ENCODE measurements around the gene DLG5. TPM values are rescaled to one million over a fixed set of nuclear protein-coding genes. Genes with fewer than 3 reads are reported as not detected.

DLG5 gene
- total RNA-seq, 1 experiment from 2014 or later = 51.0 TPM

GRCh38 chr10:77944519-77944918, 18.0 kb upstream of the DLG5 start:
- TF ChIP-seq, protein P1, sequence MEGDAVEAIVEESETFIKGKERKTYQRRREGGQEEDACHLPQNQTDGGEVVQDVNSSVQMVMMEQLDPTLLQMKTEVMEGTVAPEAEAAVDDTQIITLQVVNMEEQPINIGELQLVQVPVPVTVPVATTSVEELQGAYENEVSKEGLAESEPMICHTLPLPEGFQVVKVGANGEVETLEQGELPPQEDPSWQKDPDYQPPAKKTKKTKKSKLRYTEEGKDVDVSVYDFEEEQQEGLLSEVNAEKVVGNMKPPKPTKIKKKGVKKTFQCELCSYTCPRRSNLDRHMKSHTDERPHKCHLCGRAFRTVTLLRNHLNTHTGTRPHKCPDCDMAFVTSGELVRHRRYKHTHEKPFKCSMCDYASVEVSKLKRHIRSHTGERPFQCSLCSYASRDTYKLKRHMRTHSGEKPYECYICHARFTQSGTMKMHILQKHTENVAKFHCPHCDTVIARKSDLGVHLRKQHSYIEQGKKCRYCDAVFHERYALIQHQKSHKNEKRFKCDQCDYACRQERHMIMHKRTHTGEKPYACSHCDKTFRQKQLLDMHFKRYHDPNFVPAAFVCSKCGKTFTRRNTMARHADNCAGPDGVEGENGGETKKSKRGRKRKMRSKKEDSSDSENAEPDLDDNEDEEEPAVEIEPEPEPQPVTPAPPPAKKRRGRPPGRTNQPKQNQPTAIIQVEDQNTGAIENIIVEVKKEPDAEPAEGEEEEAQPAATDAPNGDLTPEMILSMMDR (IDR thresholded peaks at IDR 0.05; ENCODE audit: unreplicated experiment) = no peak
- Mint-ChIP-seq H3K4me1 (ENCODE audit: low read depth, unreplicated experiment) (peaks cover 38% of the 10 kb centered on the region), H3K27ac (ENCODE audit: unreplicated experiment) (peak overlapping the region; percentile 74), H3K9me3 (ENCODE audit: low read depth, unreplicated experiment) (no peaks in the 10 kb centered on the region), H3K36me3 (ENCODE audit: insufficient read depth, unreplicated experiment) (peaks cover 21% of the 10 kb centered on the region), H3K4me3 (ENCODE audit: low read depth, unreplicated experiment) (peak overlapping the region; percentile 8), H3K27me3 (ENCODE audit: unreplicated experiment) (no peaks in the 10 kb centered on the region)
- intact Hi-C loops (cut with micrococcal nuclease; ENCODE audit: unreplicated experiment) = no loop called here
- CTCF ChIA-PET = no interaction called here
- peak; percentile 35 for DNase-seq
- BruUV-seq (replicated peaks) = no TSS peak

- intact Hi-C loops (cut with micrococcal nuclease; ENCODE audit: unreplicated experiment) = no loop called here
- H3K36me3 Mint-ChIP-seq (ENCODE audit: insufficient read depth, unreplicated experiment) = peaks cover 21% of the 10 kb centered on the region
- CTCF ChIA-PET = interaction anchor here (0.6 to 1.2 kb wide), 5 partner anchors 22 to 202 kb away, joined by 3 to 5 read pairs (median 4); partner anchors contain the start of gene POLR3A
These were observed 16.8 kb upstream of the DLG5 start for GRCh38 chr10:77943121-77943901.

DNA sequence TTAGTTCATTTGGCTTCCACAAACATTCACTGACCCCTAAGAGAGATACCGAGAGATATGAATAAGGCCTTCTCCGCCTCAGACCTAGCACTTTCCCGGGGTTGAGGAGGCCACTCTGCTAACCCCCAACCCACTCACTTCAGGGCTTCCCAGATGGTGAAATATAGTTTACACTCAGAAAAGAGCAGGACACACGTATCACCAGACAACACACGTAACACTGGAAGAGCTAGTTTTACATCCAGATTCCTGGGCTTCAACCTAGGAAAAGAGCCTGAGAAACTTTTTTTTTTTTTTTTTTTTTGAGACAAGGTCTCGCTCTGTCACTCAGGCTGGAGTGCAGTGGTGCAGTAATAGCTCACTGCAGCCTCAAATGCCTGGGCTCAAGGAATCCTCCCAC, 15.2 kb upstream of the DLG5 start:
- H3K27ac Mint-ChIP-seq (ENCODE audit: unreplicated experiment) = no peak overlapping the region

More at GRCh38 chr10:77943121-77943901, 16.8 kb upstream of the DLG5 start:
- Mint-ChIP-seq H3K27ac (ENCODE audit: unreplicated experiment) (peak overlapping the region; percentile 74), H3K9me3 (ENCODE audit: low read depth, unreplicated experiment) (no peaks in the 10 kb centered on the region), H3K4me1 (ENCODE audit: low read depth, unreplicated experiment) (peaks cover 26% of the 10 kb centered on the region), H3K27me3 (ENCODE audit: unreplicated experiment) (no peaks in the 10 kb centered on the region), H3K4me3 (ENCODE audit: low read depth, unreplicated experiment) (peak overlapping the region; percentile 46)
- TF ChIP-seq, protein P1 (IDR thresholded peaks at IDR 0.05; ENCODE audit: unreplicated experiment) = no peak
- DNase-seq = peak; percentile 80
- no TSS peak for BruUV-seq (replicated peaks)

DNA sequence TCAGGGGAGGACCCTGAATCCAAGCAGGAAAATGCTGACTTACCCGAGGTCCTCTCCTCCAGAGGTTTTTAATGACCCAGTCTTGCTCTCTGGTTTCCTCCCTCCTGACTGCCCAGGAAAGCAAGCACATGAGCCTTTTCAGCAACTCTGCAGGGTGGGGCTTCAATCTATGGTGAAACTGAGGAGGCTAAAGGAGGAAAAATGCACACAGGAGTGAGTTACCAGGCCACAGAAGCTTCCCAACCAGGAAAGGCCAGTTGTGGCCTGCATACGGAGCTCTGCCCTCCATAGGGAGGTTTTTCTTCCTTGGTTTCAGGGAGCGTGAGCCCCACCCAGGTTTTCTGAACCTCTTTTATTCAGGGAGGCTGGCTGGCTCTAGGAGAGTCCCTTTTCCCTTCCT, 14.1 kb upstream of the DLG5 start:
- Mint-ChIP-seq H3K27ac (ENCODE audit: unreplicated experiment) (no peak overlapping the region), H3K9me3 (ENCODE audit: low read depth, unreplicated experiment) (no peaks in the 10 kb centered on the region), H3K36me3 (ENCODE audit: insufficient read depth, unreplicated experiment) (peaks cover 21% of the 10 kb centered on the region), H3K4me1 (ENCODE audit: low read depth, unreplicated experiment) (peaks cover 26% of the 10 kb centered on the region), H3K4me3 (ENCODE audit: low read depth, unreplicated experiment) (no peak overlapping the region), H3K27me3 (ENCODE audit: unreplicated experiment) (no peaks in the 10 kb centered on the region)
- DNase-seq = no peak
- no TSS peak for BruUV-seq (replicated peaks)
- CTCF ChIA-PET = no interaction called here
- TF ChIP-seq, protein P1 (IDR thresholded peaks at IDR 0.05; ENCODE audit: unreplicated experiment) = no peak
- intact Hi-C loops (cut with micrococcal nuclease; ENCODE audit: unreplicated experiment) = no loop called here

More for the DNA sequence above, 15.2 kb upstream of the DLG5 start:
- H3K4me3 Mint-ChIP-seq (ENCODE audit: low read depth, unreplicated experiment) = no peak overlapping the region
- BruUV-seq (replicated peaks) = no TSS peak
- no peaks in the 10 kb centered on the region for H3K9me3 Mint-ChIP-seq (ENCODE audit: low read depth, unreplicated experiment)
- TF ChIP-seq, protein P1 (IDR thresholded peaks at IDR 0.05; ENCODE audit: unreplicated experiment) = no peak
- CTCF ChIA-PET = interaction anchor here (0.7 kb wide), 1 partner anchor 267 kb away, joined by 3 read pairs; no protein-coding TSS in a partner anchor
- H3K27me3 Mint-ChIP-seq (ENCODE audit: unreplicated experiment) = no peaks in the 10 kb centered on the region
- H3K4me1 Mint-ChIP-seq (ENCODE audit: low read depth, unreplicated experiment) = peaks cover 26% of the 10 kb centered on the region
- intact Hi-C loops (cut with micrococcal nuclease; ENCODE audit: unreplicated experiment) = no loop called here
- no peak for DNase-seq
- H3K36me3 Mint-ChIP-seq (ENCODE audit: insufficient read depth, unreplicated experiment) = peaks cover 21% of the 10 kb centered on the region

All from Calu3 (cell line).